Hepatocyte (in vitro differentiated cells): ENCODE measurements around the gene ANAPC16. TPM values are rescaled to one million over a fixed set of nuclear protein-coding genes. Genes with fewer than 3 reads are reported as not detected.
A peak's percentile ranks its signal among the peaks of the same experiment; 100 is the strongest.

Experiments used
- DNase-seq: peaks from one replicate; pipeline ENCODE4 v3.0.0-alpha.2; 2016; ENCODE audit warnings: low spot score
- H2AFZ ChIP-seq: fragments of 200-600 bp; sonication (generic); 2 replicates; pipeline ENCODE4 v1.6.0; 2016; ENCODE audit warnings: antibody characterized with exemption, mild to moderate bottlenecking
- H3K27ac ChIP-seq: fragments of 200-600 bp; sonication (generic); 2 replicates; pipeline ENCODE4 v1.5.1; 2016; ENCODE audit warnings: mild to moderate bottlenecking
- H3K27me3 ChIP-seq: fragments of 200-600 bp; sonication (generic); 2 replicates; pipeline ENCODE4 v1.6.1; 2016
- H3K36me3 ChIP-seq: fragments of 200-600 bp; sonication (generic); replicated peaks from 2 replicates; pipeline ENCODE4 v1.5.1; 2016; ENCODE audit warnings: low read depth; ENCODE audit not compliant: insufficient read depth
- H3K4me1 ChIP-seq: fragments of 200-600 bp; sonication (generic); 2 replicates; pipeline ENCODE4 v1.5.1; 2016; ENCODE audit warnings: mild to moderate bottlenecking, moderate library complexity; ENCODE audit not compliant: insufficient read depth
- H3K4me2 ChIP-seq: fragments of 200-600 bp; sonication (generic); 2 replicates; pipeline ENCODE4 v1.6.0; 2016
- H3K4me3 ChIP-seq: fragments of 200-600 bp; sonication (generic); 2 replicates; pipeline ENCODE4 v1.5.1; 2016; ENCODE audit warnings: mild to moderate bottlenecking
- H3K79me2 ChIP-seq: fragments of 200-600 bp; sonication (generic); 2 replicates; pipeline ENCODE4 v1.6.0; 2017; ENCODE audit warnings: mild to moderate bottlenecking
- H3K9me2 ChIP-seq: fragments of 200-600 bp; sonication (generic); replicated peaks from 2 replicates; pipeline ENCODE4 v1.6.0; 2017; ENCODE audit warnings: mild to moderate bottlenecking; ENCODE audit not compliant: insufficient read depth
- H3K9me3 ChIP-seq: fragments of 200-600 bp; sonication (generic); 2 replicates; pipeline ENCODE4 v1.5.1; 2016; ENCODE audit warnings: low read depth, mild to moderate bottlenecking
- H4K20me1 ChIP-seq: fragments of 200-600 bp; sonication (generic); 2 replicates; pipeline ENCODE4 v1.6.0; 2016; ENCODE audit warnings: mild to moderate bottlenecking; ENCODE audit not compliant: insufficient read depth, poor library complexity, severe bottlenecking
- EZH2 ChIP-seq: fragments of 200-600 bp; sonication (generic); IDR thresholded peaks from 2 replicates; pipeline ENCODE4 v1.6.1; 2016; ENCODE audit warnings: antibody characterized with exemption, mild to moderate bottlenecking, borderline replicate concordance
- EZH2phosphoT487 ChIP-seq: fragments of 200-600 bp; sonication (generic); IDR thresholded peaks from one replicate; pipeline ENCODE4 v1.6.1; 2018; ENCODE audit warnings: antibody characterized with exemption, mild to moderate bottlenecking, low read depth, moderate library complexity; ENCODE audit not compliant: unreplicated experiment, severe bottlenecking
- WGBS: methylation state at CpG from one replicate; pipeline ENCODE4 v1.1.6; 2016; ENCODE audit warnings: low lambda C conversion rate; ENCODE audit errors: missing lambda C conversion rate; 5-methylcytosine and 5-hydroxymethylcytosine counted together
- polyA plus RNA-seq: library from polyadenylated mRNA; unstranded; fragments of >200 nt; fragmentation: Nextera tagmentation; extraction: Ambion mirVana; gene quantifications from 2 replicates; pipeline ENCODE4 v1.2.1, GENCODE V29; 2016
- total RNA-seq: library from RNA; depleted of rRNA; stranded (reverse); fragments of >200 nt; gene quantifications from 2 replicates; pipeline ENCODE4 v1.2.3, GENCODE V29; 2014
- TF ChIP-seq, protein P1 (sequence below): fragments of 200-600 bp; sonication (generic); IDR thresholded peaks from 2 replicates; pipeline ENCODE4 v1.5.1; 2016; ENCODE audit warnings: antibody characterized with exemption, mild to moderate bottlenecking; ENCODE audit not compliant: poor library complexity

Gene ANAPC16
- total and polyA plus RNA-seq, 2 experiments from 2014 or later = 109 to 118 TPM

DNA sequence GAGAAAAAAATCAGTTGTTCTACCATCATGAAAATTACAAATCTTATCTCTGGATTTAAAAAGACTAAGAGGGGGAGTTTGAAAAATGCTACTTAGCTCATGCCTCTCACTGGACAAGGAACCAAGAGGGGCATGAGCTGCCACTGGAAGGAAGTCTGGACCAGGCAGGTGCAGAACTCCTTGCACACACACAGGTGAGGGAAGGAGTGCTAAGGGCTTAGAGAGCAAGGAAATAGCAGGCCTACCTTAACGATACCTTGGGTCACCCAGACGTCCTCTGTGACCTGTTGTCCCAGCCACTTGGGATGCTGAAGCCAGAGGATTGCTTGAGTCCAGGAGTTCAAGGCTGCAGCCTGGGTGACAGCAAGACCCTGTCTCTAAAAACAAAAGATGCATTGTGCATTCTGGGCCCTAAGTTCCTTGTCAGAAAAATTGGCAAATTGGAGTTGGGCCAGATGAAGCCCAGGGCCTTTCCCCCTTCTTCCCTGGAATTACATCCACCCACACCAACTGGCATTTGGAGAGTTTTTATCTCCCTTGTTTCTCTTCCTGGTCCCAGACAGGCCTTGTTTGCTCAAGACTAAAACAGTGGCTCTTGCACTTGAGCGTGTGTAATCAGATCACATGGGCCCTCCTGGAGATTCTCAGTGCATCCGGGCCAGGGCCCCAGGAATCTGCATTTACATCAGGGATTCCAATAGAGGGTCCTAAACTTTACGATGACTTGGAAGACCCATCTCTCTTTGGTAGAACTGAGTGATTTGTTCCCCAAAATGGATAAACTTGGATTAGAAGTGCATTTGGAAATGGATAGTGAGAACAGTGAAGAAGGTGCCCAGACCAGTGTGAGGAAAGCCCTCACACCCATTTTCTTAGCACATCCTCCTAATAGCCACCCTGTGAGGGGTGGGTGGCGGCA is 60.9 kb downstream of the ANAPC16 start:
- Histone ChIP-seq H3K36me3 (peaks cover 3% of the 10 kb centered on the region), H3K4me3 (no peak overlapping the region), H3K27me3 (no peaks in the 10 kb centered on the region), H3K27ac (peak overlapping the region; percentile 91), H4K20me1 (peaks cover 23% of the 10 kb centered on the region), H3K4me1 (peaks cover 29% of the 10 kb centered on the region), H3K79me2 (peaks cover 24% of the 10 kb centered on the region), H3K4me2 (peak overlapping the region; percentile 92), H3K9me2 (no peaks in the 10 kb centered on the region), H2AFZ (no peak overlapping the region), H3K9me3 (no peaks in the 10 kb centered on the region)
- 50% methylated on average over 6 of the region's 6 CpGs for WGBS
- peak; percentile 60 for DNase-seq
- TF ChIP-seq, protein P1, sequence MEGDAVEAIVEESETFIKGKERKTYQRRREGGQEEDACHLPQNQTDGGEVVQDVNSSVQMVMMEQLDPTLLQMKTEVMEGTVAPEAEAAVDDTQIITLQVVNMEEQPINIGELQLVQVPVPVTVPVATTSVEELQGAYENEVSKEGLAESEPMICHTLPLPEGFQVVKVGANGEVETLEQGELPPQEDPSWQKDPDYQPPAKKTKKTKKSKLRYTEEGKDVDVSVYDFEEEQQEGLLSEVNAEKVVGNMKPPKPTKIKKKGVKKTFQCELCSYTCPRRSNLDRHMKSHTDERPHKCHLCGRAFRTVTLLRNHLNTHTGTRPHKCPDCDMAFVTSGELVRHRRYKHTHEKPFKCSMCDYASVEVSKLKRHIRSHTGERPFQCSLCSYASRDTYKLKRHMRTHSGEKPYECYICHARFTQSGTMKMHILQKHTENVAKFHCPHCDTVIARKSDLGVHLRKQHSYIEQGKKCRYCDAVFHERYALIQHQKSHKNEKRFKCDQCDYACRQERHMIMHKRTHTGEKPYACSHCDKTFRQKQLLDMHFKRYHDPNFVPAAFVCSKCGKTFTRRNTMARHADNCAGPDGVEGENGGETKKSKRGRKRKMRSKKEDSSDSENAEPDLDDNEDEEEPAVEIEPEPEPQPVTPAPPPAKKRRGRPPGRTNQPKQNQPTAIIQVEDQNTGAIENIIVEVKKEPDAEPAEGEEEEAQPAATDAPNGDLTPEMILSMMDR = no peak
- no peak for TF ChIP-seq EZH2phosphoT487
- TF ChIP-seq EZH2 = no peak

GRCh38 chr10:72277340-72277995 is 61.7 kb downstream of the ANAPC16 start:
- peaks cover 3% of the 10 kb centered on the region for H3K36me3 ChIP-seq
- H3K79me2 ChIP-seq = peaks cover 24% of the 10 kb centered on the region
- DNase-seq = no peak
- TF ChIP-seq, protein P1 = no peak
- TF ChIP-seq EZH2 (no peak), EZH2phosphoT487 (no peak)
- no peaks in the 10 kb centered on the region for H3K27me3 ChIP-seq
- peak overlapping the region; percentile 92 for H3K4me2 ChIP-seq
- peaks cover 23% of the 10 kb centered on the region for H4K20me1 ChIP-seq
- no peaks in the 10 kb centered on the region for H3K9me3 ChIP-seq
- WGBS = 89% methylated on average over 5 of the region's 5 CpGs
- H2AFZ ChIP-seq = no peak overlapping the region
- H3K9me2 ChIP-seq = no peaks in the 10 kb centered on the region
- no peak overlapping the region for H3K4me3 ChIP-seq
- peaks cover 23% of the 10 kb centered on the region for H3K4me1 ChIP-seq
- peak overlapping the region; percentile 91 for H3K27ac ChIP-seq

DNA sequence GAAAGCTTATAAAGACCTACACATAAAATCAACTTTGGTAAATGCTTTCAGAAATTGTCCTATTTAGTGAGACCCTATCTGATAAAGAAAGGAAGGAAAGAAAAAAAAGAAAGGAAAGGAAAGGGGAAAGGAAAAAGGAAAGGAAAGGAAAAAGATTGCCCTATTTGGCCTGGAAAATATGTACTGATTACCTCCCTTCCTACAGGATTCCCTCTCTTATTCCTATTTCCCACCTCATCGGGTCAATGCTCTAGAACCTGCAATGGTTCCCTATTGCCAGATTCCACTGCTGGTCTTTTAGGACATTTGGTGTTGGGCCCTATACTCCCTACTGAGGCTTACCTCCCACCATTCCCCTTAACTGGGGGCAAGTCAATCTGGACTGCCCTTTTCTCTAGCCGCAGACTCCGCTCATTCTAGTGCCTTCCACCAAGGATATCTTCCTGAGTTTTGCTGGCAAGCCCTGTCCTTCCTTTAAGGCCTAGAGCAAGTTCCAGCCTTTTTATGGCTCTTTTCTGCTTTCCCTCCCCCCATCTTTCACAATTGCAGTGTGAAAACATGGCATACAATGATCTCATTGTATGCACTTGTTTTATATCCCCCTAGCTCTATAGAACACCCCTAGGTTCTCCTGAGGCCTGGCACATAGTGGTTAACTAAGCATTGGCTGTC is 62.3 kb downstream of the ANAPC16 start:
- Histone ChIP-seq H4K20me1 (peaks cover 23% of the 10 kb centered on the region), H2AFZ (no peak overlapping the region), H3K4me2 (no peak overlapping the region), H3K27me3 (no peaks in the 10 kb centered on the region), H3K4me1 (peaks cover 21% of the 10 kb centered on the region), H3K79me2 (peaks cover 24% of the 10 kb centered on the region), H3K36me3 (peaks cover 3% of the 10 kb centered on the region), H3K4me3 (no peak overlapping the region), H3K9me2 (no peaks in the 10 kb centered on the region), H3K27ac (peak overlapping the region; percentile 91), H3K9me3 (no peaks in the 10 kb centered on the region)
- DNase-seq = no peak
- WGBS = 93% methylated on average over 3 of the region's 3 CpGs
- TF ChIP-seq EZH2 = no peak
- no peak for TF ChIP-seq EZH2phosphoT487
- TF ChIP-seq, protein P1 = no peak
